Thymus (tissue), 11 donors: Measurements from ENCODE around the gene SLC12A5. TPM values are rescaled to one million over a fixed set of nuclear protein-coding genes. Genes with fewer than 3 reads are reported as not detected.
A peak's percentile ranks its signal among the peaks of the same experiment; 100 is the strongest.
"Not testable (repeated sequence)": the region's sequence is repeated elsewhere in the genome, so short reads cannot be mapped to it uniquely, and the experiment has no call there.

Experiments
- DNase-seq, 9 donors: peaks; one replicate each; pipeline ENCODE4 v3.0.0-alpha.2; 2013; ENCODE audit warnings: low spot score in 9 of 9, low read depth in 6 of 9, missing footprints in 1 of 9
- H3K27ac ChIP-seq, 2 donors: one replicate each; pipeline ENCODE4 v1.5.1; 2013; ENCODE audit warnings: control low read depth in 1 of 2, low read depth in 1 of 2, low read length in 1 of 2, mild to moderate bottlenecking in 1 of 2, moderate library complexity in 1 of 2
- H3K27me3 ChIP-seq, 2 donors: one replicate each; pipeline ENCODE4 v1.5.1; 2013; ENCODE audit warnings: low read length in 1 of 2; ENCODE audit not compliant: control insufficient read depth in 2 of 2, insufficient read depth in 1 of 2
- H3K36me3 ChIP-seq, 2 donors: one replicate each; pipeline ENCODE4 v1.5.1; 2013; ENCODE audit warnings: low read length in 1 of 2, mild to moderate bottlenecking in 1 of 2, moderate library complexity in 1 of 2; ENCODE audit not compliant: control insufficient read depth in 2 of 2, insufficient read depth in 2 of 2
- H3K4me1 ChIP-seq, 2 donors: one replicate each; pipeline ENCODE4 v1.5.1; 2013; ENCODE audit warnings: low read length in 2 of 2; ENCODE audit not compliant: control insufficient read depth in 2 of 2, insufficient read depth in 2 of 2
- H3K4me3 ChIP-seq, 2 donors: one replicate each; pipeline ENCODE4 v1.5.1; 2013; ENCODE audit warnings: low read length in 2 of 2, control low read depth in 1 of 2, mild to moderate bottlenecking in 1 of 2
- H3K9me3 ChIP-seq, 2 donors: one replicate each; pipeline ENCODE4 v1.5.1; 2013; ENCODE audit warnings: low read length in 1 of 2, mild to moderate bottlenecking in 1 of 2; ENCODE audit not compliant: control insufficient read depth in 2 of 2, insufficient read depth in 1 of 2
- WGBS: extraction: QIAGEN DNeasy Blood & Tissue Kit; methylation state at CpG from one replicate; pipeline ENCODE4 v1.1.7; 2013; 5-methylcytosine and 5-hydroxymethylcytosine counted together
- polyA plus RNA-seq: library from polyadenylated mRNA; stranded (reverse); fragments of 200-250 nt; gene quantifications from one replicate; pipeline ENCODE4 v1.2.3, GENCODE V29; 2013
- total RNA-seq: library from RNA; stranded (reverse); fragments of 120-200 nt; gene quantifications from one replicate; pipeline ENCODE4 v1.2.4, GENCODE V29; 2013
- donor health status: healthy.

The SLC12A5 gene
- total and polyA plus RNA-seq, 2 donors = 0.90 to 4.0 TPM

DNA sequence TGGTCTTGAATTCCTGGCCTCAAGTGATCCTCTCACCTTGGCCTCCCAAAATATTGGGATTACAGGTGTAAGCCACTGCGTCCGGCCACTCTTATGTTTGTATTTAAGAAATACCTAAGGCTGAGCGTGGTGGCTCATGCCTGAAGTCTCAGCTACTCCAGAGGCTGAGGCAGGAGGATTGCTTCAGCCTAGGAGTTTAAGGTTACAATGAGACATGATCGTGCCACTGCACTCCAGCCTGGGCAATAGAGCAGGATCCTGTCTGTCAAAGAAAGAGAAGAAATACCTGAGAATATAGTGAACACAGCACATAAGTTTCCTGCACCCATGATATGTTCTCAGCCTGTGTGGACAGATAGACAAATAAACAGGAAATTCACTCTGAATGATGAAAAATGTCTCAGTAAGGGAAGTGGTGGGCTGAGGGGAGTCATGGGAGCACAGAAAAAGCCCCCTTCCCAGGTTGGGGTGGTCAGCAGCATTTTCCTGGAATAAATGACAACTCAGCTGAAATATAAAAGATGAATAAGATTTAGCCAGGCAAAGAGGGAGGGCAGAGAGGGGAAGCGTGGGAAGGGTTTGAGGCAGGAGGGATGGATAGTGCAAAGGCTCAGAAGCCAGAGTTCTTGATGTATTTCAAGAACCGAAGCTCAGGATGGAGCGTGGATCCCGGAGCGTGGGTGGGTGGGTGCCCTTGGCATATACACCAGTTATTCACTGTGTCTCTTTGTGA lies 34.1 kb upstream of the SLC12A5 start:
- peaks cover 2 to 24% of the 10 kb centered on the region in 2 donors for H3K4me1 ChIP-seq
- WGBS = 73% methylated on average over 9 of the region's 9 CpGs
- no peak overlapping the region for H3K4me3 ChIP-seq
- no peaks in the 10 kb centered on the region for H3K9me3 ChIP-seq
- no peak overlapping the region for H3K27ac ChIP-seq
- peaks cover 2 to 28% of the 10 kb centered on the region in 2 donors for H3K27me3 ChIP-seq
- DNase-seq = no peak
- no peaks in the 10 kb centered on the region for H3K36me3 ChIP-seq

- DNase-seq, H3K4me3 ChIP-seq, H3K36me3 ChIP-seq, H3K9me3 ChIP-seq, H3K27ac ChIP-seq: not testable (repeated sequence)
- WGBS = 94% methylated on average over 6 of the region's 6 CpGs
- peaks cover 8 to 31% of the 10 kb centered on the region in 2 donors for H3K4me1 ChIP-seq
- peaks cover 5 to 35% of the 10 kb centered on the region in 2 donors for H3K27me3 ChIP-seq
Measured at GRCh38 chr20:45995495-45996097, 33.4 kb upstream of the SLC12A5 start.

- peaks cover 5 to 44% of the 10 kb centered on the region in 2 donors for H3K27me3 ChIP-seq
- H3K4me3 ChIP-seq = no peak overlapping the region
- H3K9me3 ChIP-seq = no peaks in the 10 kb centered on the region
- H3K27ac ChIP-seq = no peak overlapping the region
- WGBS = 70% methylated on average over 3 of the region's 3 CpGs
- peaks cover 8 to 40% of the 10 kb centered on the region in 2 donors for H3K4me1 ChIP-seq
- no peak for DNase-seq
- H3K36me3 ChIP-seq = no peaks in the 10 kb centered on the region
Measured at GRCh38 chr20:45997187-45997586, 31.8 kb upstream of the SLC12A5 start.

DNA sequence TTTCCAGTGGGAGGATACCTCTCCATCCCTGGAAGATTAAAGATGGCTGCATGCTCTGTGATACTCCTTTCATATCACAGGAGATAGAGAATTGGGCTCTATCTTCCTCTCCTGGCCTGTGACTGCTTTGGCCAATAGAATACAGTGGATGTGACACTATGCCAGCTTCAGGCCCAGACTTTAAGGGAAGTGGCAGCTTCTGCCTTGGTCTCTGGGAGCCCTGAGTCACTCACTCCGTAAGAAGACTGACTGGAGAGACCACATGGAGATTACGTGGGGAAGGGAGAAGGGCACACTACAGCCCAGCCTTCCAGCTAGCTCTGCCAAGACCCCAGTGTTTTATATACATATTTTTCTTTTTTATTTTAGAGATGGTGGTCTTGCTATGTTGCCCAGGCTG lies 30.7 kb upstream of the SLC12A5 start:
- WGBS = 7% methylated on average over 2 of the region's 2 CpGs
- no peak overlapping the region for H3K27ac ChIP-seq

GRCh38 chr20:45998761-45999160 lies 30.3 kb upstream of the SLC12A5 start:
- DNase-seq = peak in 1 of 9 donors; percentile 40
- 33% methylated on average over 4 of the region's 4 CpGs for WGBS
- H3K27me3 ChIP-seq = peaks cover 5 to 49% of the 10 kb centered on the region in 2 donors
- H3K36me3 ChIP-seq = no peaks in the 10 kb centered on the region
- H3K4me1 ChIP-seq = peaks cover 8 to 44% of the 10 kb centered on the region in 2 donors
- no peak overlapping the region for H3K27ac ChIP-seq
- no peaks in the 10 kb centered on the region for H3K9me3 ChIP-seq
- H3K4me3 ChIP-seq = no peak overlapping the region

More for the DNA sequence above, 30.7 kb upstream of the SLC12A5 start:
- Histone ChIP-seq H3K9me3 (no peaks in the 10 kb centered on the region), H3K36me3 (no peaks in the 10 kb centered on the region), H3K27me3 (peaks cover 5 to 47% of the 10 kb centered on the region in 2 donors), H3K4me1 (peaks cover 8 to 44% of the 10 kb centered on the region in 2 donors), H3K4me3 (no peak overlapping the region)
- DNase-seq = no peak

DNA sequence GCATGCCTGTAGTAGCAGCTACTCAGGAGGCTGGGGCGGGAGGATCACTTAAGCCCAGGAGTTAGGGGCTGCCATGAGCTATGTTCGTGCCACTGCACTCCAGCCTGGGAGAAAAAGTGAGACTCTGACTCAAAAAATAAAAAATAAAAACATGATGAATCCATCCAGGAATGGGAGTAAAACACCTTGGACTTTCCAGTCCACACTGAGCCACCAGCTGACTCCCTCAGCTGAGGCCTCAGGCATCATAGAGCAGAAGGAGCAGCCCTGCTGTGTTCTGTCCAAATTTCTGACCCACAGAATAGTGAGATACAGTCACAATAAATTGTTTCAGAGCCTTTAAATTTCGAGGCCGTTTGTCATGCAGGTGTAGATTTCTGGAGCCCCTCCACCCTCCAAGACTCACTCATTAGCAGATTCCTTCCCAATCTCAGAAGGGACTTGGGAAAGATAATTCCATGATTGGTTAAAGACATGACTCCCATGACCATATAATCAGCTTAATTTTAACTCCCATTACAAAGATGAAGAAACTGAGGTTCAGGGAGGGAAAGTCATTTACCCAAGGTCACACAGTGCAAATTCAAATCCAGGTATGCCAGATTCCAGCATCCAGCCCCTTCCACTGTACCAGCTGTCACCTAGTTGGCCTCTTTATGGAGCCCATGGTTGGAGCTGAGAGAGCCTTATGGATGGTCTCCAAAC lies 29.3 kb upstream of the SLC12A5 start:
- no peaks in the 10 kb centered on the region for H3K36me3 ChIP-seq
- H3K9me3 ChIP-seq = no peaks in the 10 kb centered on the region
- no peak for DNase-seq
- no peak overlapping the region for H3K4me3 ChIP-seq
- peaks cover 4 to 49% of the 10 kb centered on the region in 2 donors for H3K27me3 ChIP-seq
- H3K27ac ChIP-seq = peak overlapping the region in 1 of 2 donors; percentile 11
- peaks cover 10 to 51% of the 10 kb centered on the region in 2 donors for H3K4me1 ChIP-seq
- 90% methylated on average over 4 of the region's 4 CpGs for WGBS

GRCh38 chr20:46000262-46000996 lies 28.6 kb upstream of the SLC12A5 start:
- peak in 1 of 9 donors; percentile 64 for DNase-seq
- WGBS = 47% methylated on average over 16 of the region's 16 CpGs
- Histone ChIP-seq H3K27me3 (peaks cover 4 to 50% of the 10 kb centered on the region in 2 donors), H3K36me3 (no peaks in the 10 kb centered on the region), H3K4me3 (no peak overlapping the region), H3K4me1 (peaks cover 17 to 59% of the 10 kb centered on the region in 2 donors), H3K9me3 (no peaks in the 10 kb centered on the region), H3K27ac (peak overlapping the region; percentile 24 to 36)

DNA sequence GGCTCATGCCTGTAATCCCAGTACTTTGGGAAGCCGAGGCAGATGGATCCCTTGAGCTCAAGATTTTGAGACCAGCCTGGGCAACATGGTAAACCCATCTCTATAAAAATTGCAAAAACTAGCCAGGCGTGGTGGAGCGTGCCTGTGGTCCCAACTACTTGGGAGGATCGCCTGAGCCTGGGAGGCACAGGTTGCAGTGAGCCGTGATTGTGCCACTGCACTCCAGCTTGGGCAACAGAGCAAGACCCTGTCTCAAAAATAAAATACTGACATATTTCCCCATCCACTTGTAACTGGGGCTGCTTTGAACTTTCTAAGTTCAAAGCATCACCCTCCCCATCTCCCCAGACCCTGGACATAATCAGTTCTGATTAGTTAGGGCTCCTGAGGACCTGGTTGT lies 27.5 kb upstream of the SLC12A5 start:
- peaks cover 4 to 59% of the 10 kb centered on the region in 2 donors for H3K27me3 ChIP-seq
- peaks cover 19 to 62% of the 10 kb centered on the region in 2 donors for H3K4me1 ChIP-seq
- WGBS = over 99% methylated on average over 5 of the region's 5 CpGs
- H3K27ac ChIP-seq = no peak overlapping the region
- H3K9me3 ChIP-seq = no peaks in the 10 kb centered on the region
- no peak for DNase-seq
- no peaks in the 10 kb centered on the region for H3K36me3 ChIP-seq
- no peak overlapping the region for H3K4me3 ChIP-seq
